A673 (cell line): ENCODE results near the gene C9orf50. TPM values are rescaled to one million over a fixed set of nuclear protein-coding genes. Genes with fewer than 3 reads are reported as not detected.

ENCODE experiments used
- BruUV-seq: library from RNA; stranded (reverse); fragments of 400-500 nt; replicated peaks from 2 replicates; lab custom pipeline; 2021; lab: Mats Ljungman, UMichigan
- CTCF ChIA-PET: fragments of 300-600 bp; sonication (Branson Sonifier 250); formaldehyde crosslinking; loops from one replicate; lab custom pipeline; 2022; ENCODE audit warnings: antibody characterized with exemption; lab: Charles Lee
- POLR2A ChIA-PET: fragments of 300-600 bp; sonication (Branson Sonifier 250); formaldehyde crosslinking; loops from one replicate; lab custom pipeline; 2022; ENCODE audit warnings: antibody characterized with exemption; ENCODE audit not compliant: low non-redundant PET; lab: Charles Lee
- DNase-seq: peaks from one replicate; pipeline ENCODE4 v3.0.0-alpha.2; 2015; ENCODE audit warnings: low spot score
- H3K27ac ChIP-seq: fragments of 200-600 bp; sonication (generic); 2 replicates; pipeline ENCODE4 v1.5.1; 2016; ENCODE audit warnings: mixed run types, low read depth, mild to moderate bottlenecking, mixed read lengths, antibody characterized with exemption, low read length; ENCODE audit not compliant: poor library complexity, severe bottlenecking
- H3K27me3 ChIP-seq: fragments of 200-600 bp; sonication (generic); replicated peaks from 2 replicates; pipeline ENCODE4 v1.6.1; 2017; ENCODE audit warnings: mixed run types, low read depth, mild to moderate bottlenecking, mixed read lengths, antibody characterized with exemption, low read length; ENCODE audit not compliant: insufficient read depth, poor library complexity
- H3K36me3 ChIP-seq: fragments of 200-600 bp; sonication (generic); 2 replicates; pipeline ENCODE4 v1.6.1; 2016; ENCODE audit warnings: mixed run types, mild to moderate bottlenecking, mixed read lengths, antibody characterized with exemption, low read length; ENCODE audit not compliant: insufficient read depth, poor library complexity, severe bottlenecking
- H3K4me1 ChIP-seq: fragments of 200-600 bp; sonication (generic); 2 replicates; pipeline ENCODE4 v1.6.1; 2017; ENCODE audit warnings: mixed run types, mild to moderate bottlenecking, mixed read lengths, antibody characterized with exemption, low read length; ENCODE audit not compliant: insufficient read depth, poor library complexity, severe bottlenecking
- H3K4me3 ChIP-seq: fragments of 200-600 bp; sonication (generic); 2 replicates; pipeline ENCODE4 v1.5.1; 2016; ENCODE audit warnings: low read depth, mixed run types, mild to moderate bottlenecking, mixed read lengths, low read length; ENCODE audit not compliant: poor library complexity, severe bottlenecking
- H3K9me3 ChIP-seq: fragments of 200-600 bp; sonication (generic); 2 replicates; pipeline ENCODE4 v1.6.1; 2016; ENCODE audit warnings: mixed run types, low read depth, mild to moderate bottlenecking, mixed read lengths, antibody characterized with exemption, low read length; ENCODE audit not compliant: poor library complexity, severe bottlenecking
- EZH2 ChIP-seq: fragments of 200-600 bp; sonication (generic); IDR thresholded peaks from 2 replicates; pipeline ENCODE4 v1.6.1; 2017; ENCODE audit warnings: borderline replicate concordance, low read depth, mild to moderate bottlenecking, mixed read lengths, antibody characterized with exemption, low read length; ENCODE audit not compliant: poor library complexity, severe bottlenecking
- intact Hi-C: fragments of 100-400 bp; cut with micrococcal nuclease; formaldehyde crosslinking; loops from one replicate; pipeline ENCODE4 v1.10.0; 2022; ENCODE audit not compliant: unreplicated experiment
- total RNA-seq: library from RNA; stranded (reverse); gene quantifications from 2 replicates; pipeline ENCODE4 v1.2.3, GENCODE V29; 2021
- TF ChIP-seq, protein P1 (sequence below): fragments of 300-800, 200-600 bp; sonication (generic); conservative IDR thresholded peaks from 2 replicates; pipeline ENCODE4 v1.5.1; 2017; ENCODE audit warnings: low read depth, mild to moderate bottlenecking, antibody characterized with exemption, low read length, moderate library complexity, mixed read lengths

Gene C9orf50
- total RNA-seq, 1 experiment from 2014 or later, result not detected

DNA sequence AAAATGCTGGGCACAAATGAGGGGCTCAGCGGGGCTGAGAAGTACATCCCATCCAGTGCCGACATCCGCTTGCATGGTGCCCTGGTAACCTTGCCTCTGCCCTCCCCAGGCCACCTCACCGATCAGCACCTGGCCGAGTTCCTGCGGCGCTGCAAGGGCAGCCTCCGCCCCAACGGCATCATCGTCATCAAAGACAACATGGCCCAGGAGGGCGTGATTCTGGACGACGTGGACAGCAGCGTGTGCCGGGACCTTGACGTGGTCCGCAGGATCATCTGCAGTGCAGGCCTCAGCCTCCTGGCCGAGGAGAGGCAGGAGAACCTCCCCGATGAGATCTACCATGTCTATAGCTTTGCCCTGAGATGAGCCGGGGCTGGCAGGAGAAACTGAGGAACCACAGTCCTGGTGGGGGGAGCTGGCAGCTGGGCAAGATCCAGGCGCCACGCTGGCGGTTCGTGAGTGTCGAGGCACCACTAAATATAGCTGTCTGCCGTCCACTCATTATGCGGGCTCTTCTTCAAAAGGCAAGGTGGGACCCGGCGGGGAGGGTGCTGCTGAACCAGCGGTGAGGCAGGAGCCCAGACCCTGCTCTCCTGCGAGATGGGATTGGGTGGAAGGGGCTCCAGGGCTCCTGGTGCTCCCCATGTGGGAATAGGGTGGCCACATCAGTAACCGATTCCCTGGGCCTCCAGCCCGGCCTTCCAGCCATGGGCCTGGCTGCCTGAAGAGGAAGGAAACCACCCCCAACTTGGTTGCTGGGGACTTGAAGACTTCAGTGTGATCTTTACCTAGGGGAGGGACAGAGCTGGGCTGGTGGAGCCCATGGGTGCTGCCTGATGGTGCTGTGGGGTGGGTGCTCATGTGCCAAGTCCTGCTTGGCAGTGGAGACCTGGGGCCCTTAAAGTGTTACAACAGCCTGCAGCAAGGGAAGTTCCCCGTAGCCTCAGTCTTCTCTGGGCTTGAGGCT is 14.5 kb upstream of the C9orf50 start:
- POLR2A ChIA-PET, result interaction anchor here (0.5 to 0.6 kb wide), 2 partner anchors 85 to 1146 kb away, joined by 3 to 13 read pairs; no protein-coding TSS in a partner anchor

GRCh38 chr9:129633848-129634247 is 12.9 kb upstream of the C9orf50 start:
- intact Hi-C loops, result no loop called here
- POLR2A ChIA-PET, result no interaction called here
- TF ChIP-seq, protein P1, sequence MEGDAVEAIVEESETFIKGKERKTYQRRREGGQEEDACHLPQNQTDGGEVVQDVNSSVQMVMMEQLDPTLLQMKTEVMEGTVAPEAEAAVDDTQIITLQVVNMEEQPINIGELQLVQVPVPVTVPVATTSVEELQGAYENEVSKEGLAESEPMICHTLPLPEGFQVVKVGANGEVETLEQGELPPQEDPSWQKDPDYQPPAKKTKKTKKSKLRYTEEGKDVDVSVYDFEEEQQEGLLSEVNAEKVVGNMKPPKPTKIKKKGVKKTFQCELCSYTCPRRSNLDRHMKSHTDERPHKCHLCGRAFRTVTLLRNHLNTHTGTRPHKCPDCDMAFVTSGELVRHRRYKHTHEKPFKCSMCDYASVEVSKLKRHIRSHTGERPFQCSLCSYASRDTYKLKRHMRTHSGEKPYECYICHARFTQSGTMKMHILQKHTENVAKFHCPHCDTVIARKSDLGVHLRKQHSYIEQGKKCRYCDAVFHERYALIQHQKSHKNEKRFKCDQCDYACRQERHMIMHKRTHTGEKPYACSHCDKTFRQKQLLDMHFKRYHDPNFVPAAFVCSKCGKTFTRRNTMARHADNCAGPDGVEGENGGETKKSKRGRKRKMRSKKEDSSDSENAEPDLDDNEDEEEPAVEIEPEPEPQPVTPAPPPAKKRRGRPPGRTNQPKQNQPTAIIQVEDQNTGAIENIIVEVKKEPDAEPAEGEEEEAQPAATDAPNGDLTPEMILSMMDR, result no peak
- CTCF ChIA-PET, result interaction anchor here (1.1 kb wide), 1 partner anchor 10 kb away, joined by 3 read pairs; no protein-coding TSS in a partner anchor
- H3K27me3 ChIP-seq, result no peaks in the 10 kb centered on the region
- no peak for DNase-seq
- BruUV-seq, result no TSS peak
- H3K36me3 ChIP-seq, result peaks cover 54% of the 10 kb centered on the region
- H3K9me3 ChIP-seq, result no peaks in the 10 kb centered on the region
- H3K4me3 ChIP-seq, result no peak overlapping the region
- peak overlapping the region; percentile 2 for H3K27ac ChIP-seq
- H3K4me1 ChIP-seq, result peaks cover 22% of the 10 kb centered on the region

More for the DNA sequence above, 14.5 kb upstream of the C9orf50 start:
- Histone ChIP-seq H3K27ac (no peak overlapping the region), H3K27me3 (no peaks in the 10 kb centered on the region), H3K36me3 (peaks cover 59% of the 10 kb centered on the region), H3K4me3 (no peak overlapping the region), H3K9me3 (no peaks in the 10 kb centered on the region), H3K4me1 (peaks cover 22% of the 10 kb centered on the region)
- CTCF ChIA-PET, result no interaction called here
- no TSS peak for BruUV-seq
- intact Hi-C loops, result no loop called here
- DNase-seq, result no peak
- TF ChIP-seq, protein P1, result no peak
- TF ChIP-seq EZH2, result no peak

DNA sequence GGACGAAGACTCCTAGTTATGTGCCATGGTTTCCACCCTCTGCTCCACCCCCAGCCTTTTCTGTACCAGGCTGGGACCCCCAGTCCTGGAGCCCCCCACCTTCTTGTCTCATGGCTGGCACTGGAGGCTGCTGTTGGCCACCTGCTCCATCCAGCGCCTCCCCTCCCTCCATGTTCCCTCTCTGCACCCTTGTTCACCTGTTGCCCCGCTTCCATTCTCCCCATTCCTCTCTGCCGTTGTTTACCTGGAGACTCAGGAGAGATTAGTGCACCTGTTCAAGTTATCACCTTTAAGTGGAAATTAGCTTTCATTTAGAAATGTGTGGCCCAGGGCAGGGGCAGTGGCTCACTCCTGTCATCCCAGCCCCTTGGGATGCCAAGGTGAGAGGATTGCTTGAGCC is 12.3 kb upstream of the C9orf50 start:
- peaks cover 27% of the 10 kb centered on the region for H3K4me1 ChIP-seq
- no peak for TF ChIP-seq EZH2
- TF ChIP-seq, protein P1, result no peak
- intact Hi-C loops, result no loop called here
- BruUV-seq, result no TSS peak
- no peaks in the 10 kb centered on the region for H3K27me3 ChIP-seq
- ChIA-PET CTCF (interaction anchor here (1.1 kb wide), 1 partner anchor 9 kb away, joined by 3 read pairs; no protein-coding TSS in a partner anchor), POLR2A (no interaction called here)
- H3K4me3 ChIP-seq, result no peak overlapping the region
- no peaks in the 10 kb centered on the region for H3K9me3 ChIP-seq
- peaks cover 47% of the 10 kb centered on the region for H3K36me3 ChIP-seq
- H3K27ac ChIP-seq, result no peak overlapping the region
- no peak for DNase-seq
